Epithelial cell of prostate (primary cell): ENCODE results near the gene HSD17B8.

Source experiments
- DNase-seq: peaks from one replicate; pipeline ENCODE4 v3.0.0-alpha.2; 2011; ENCODE audit warnings: low read depth, low spot score
- H3K27ac ChIP-seq: fragments of 450-650 bp; 2 replicates; pipeline ENCODE4 v1.5.1; 2017; ENCODE audit warnings: mild to moderate bottlenecking

HSD17B8 gene

DNA sequence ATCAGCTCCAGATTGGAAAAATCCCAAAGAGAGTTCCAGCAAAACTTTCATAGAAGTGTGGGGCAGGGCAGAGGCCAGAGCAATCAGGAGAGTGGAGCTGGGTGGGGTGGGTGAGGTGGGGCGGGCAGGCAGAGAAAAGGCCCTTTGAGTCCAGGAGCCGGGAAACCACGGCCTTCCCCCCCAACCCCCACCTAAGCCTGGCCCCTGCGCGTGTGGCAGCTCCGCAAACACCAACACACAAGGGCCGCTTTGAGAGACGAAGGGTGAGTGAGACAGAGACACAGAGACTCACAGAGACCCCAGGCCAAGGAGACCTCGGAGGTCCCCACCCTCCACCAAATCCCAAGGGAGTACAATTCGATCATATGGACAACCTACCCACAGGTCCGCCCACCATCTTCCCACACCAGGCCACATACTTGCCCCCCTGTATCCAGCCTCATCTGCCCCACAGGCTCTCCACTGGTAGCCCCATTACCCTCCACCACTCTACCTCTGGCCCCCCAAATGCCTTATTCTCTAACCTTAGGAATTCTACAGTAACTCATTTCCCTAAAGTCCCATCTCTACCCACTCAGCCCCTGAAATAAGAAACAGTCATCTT lies 13.8 kb upstream of the HSD17B8 start:
- no peak overlapping the region for H3K27ac ChIP-seq
- DNase-seq = no peak

DNA sequence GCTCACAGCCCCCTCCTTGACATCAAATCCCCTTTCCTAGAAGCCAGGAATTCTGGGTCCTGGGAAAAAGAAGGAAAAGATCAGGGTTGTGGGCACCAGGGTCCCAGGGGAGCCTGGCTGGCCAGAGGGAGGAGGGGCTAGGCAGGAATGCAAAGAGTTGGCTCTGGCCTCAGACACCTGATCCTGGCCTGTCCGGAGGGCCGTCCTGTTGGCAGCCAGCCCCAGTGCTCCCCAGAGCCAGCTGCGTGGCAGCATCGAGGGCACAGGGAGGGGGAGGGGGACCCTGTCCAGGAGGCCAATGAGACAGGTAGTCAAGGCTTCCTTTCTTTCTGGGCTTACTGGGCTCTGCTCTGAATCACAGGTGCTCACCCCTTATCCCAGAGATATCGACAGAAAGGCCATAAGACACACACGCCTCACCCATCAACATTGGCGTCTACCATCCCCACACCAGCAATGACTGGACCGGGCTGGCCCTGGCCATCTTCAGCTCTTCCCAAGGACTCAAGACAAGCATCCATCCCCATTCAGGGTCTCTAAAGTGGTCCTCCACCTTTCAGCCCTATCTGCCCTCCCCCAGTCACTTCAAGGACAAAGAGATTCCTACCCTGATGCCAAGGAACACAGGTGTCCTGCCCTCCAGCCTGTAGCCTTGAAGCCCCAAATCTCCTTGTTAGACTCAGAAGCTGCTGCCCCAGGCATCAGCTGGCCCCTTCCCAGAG lies 12.9 kb upstream of the HSD17B8 start:
- DNase-seq = no peak
- H3K27ac ChIP-seq = no peak overlapping the region

DNA sequence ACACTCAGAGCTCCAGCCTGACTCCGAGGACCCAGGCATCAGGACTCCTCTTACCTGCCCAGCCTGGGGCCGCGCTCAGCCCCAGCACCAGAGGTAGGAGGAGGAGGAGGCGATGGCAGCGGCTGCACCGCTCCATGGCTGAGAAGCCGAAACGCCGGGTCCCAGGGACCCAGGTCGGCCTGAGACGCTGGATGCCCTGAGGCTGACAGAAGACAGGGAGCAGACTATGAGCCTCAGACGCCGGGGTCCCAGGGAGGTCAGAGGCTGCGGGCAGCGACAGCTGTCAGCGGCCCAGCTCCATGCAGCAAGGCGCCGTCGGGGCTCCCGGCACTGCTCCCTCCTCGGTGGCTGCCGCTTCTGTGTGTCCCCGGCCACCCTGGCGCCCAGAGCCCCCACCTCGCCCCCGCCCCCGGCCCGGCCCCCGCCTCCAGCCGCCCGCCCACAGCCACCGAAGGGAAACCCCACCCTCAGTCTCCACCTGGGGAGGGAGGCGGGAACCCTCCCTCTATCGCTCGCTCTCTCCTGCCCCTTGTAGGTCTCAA lies 12.3 kb upstream of the HSD17B8 start, which contains the start of gene COL11A2:
COL11A2 (minus strand) TSS at position 363 of the 542 bp plus-strand sequence; CDS start at position 136, 227 bp downstream.
- no peak for DNase-seq
- H3K27ac ChIP-seq = no peak within 1 kb of the TSS

DNA sequence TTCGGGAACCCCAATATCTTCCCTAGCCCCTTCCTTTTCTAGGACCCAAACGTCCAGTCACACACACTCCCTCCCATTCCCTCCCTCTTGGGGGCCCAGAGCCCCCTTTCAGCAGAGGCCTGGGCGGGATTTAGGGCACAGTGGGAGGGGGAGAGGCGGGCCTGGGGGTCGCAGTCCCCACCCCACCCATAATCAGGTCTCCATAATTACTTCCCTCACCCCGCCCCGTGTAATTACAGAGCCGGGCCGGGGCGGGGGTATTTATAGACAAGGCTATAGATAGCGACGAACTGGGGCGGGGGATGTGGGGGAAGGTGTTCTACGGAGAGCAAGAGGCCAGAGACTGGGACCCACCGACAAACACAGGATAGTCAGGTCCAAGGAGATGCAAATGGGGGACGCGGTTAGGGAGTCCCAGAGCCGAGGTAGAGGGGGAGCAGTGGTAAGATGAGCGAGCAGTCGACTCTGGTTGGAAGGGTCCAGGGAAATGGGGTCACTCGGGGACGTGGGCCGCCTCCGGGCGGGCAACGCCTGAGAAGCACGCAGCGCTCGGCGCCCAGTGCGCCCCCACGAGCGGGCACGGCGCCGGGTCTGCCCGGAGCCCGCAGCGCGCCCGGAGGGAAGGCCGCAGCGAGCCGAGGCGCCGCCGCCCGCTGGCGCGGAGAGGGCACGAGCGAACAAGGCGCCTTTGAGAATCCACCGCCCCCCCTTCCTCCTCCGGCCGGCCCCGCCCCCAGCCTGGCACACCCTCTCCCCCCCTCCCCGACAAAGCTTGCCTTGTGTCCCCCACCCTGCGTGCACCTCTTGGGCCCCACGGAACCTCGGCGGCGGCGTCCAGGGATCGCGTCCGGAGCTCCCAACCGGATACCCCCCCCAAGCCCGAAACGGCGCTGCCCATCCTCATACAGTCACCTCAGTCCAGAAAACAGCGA lies 11.5 kb upstream of the HSD17B8 start:
- no peak for DNase-seq
- no peak overlapping the region for H3K27ac ChIP-seq

DNA sequence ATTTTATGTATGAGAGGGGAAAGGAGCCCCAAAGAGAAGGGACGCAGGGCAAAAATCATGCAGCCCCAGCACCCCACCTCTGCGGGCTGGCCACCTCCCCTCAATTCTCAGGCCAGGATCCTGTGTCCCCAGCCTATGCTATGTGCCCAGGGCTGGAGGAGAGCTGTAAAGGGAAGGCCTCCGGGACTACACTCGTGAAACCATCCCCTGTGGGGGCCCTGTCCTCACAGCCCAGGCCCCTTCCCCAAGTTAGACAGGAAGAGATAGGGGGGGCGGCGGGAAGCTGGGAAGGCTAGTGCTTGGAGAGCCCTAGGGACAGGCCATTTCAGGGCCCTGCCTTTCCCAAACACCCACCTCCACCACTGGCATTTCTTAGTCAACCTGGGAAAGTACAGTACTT lies 10.8 kb upstream of the HSD17B8 start:
- H3K27ac ChIP-seq = no peak overlapping the region
- no peak for DNase-seq

DNA sequence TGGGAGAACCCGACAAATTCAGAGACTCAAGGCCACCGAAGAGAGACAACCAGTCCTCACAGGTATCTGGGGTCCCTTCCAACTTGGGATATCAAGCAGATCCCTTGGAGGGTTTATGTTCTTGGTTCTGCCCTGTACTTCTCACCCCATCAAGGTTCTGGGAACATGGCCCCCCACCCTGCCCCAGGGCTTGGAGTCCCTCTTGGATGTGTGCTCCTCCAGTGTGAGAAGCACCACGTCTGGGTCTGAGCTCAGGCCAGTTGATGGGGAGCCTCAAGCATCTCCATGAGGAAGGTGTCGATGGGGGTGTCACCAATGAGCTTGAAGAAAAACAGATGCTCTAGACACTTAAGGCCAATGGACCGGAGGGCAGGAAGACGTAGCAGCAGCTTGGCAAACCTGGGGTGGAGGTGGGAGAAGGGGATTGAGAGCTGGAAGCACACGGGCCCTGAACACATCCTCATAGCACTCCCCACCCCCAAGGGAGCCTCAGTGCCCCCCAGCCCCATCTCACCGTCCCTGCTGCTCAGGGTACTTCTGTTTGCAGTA lies 9.9 kb upstream of the HSD17B8 start:
- H3K27ac ChIP-seq = no peak overlapping the region
- DNase-seq = no peak

DNA sequence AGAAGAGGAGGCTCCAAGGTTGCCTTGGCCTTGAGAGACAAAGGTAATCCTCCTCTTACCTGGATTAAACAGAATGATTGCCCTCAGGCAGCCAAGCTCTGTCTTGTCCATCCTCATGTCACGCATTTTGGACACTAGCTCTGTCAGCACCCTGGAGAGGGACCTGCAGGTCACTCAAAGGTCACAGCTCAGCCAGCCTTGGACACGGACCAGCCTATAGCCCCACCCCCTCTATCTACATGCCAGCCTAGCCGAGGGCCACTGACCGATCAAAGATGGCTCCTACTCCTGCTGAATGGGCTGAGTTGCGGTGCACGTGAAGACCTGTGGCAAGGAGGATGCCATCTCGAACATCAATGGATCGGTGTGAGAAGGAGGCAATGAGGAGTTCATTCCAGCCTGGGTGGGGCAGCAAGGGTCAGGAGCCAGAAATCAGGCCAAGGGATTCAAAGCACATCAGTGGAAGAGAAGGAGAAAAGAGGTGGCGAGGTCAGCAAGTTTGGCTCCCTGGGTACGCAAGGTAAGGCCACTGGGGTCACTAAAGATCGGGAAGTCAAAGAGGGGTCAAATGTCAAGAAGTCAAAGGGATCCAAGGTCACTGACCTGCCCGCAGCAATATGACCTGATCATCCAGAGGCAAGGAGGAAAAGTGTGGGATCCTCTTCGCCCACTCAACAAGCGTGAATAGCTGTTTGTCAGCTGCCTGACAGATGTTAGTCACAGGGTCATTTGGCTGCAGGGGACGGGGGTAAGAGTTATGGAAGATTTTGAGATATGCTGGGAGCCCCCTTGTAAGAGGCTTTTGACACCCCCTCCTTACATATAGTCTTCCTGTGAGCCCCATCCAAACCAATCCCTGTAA lies 8.9 kb upstream of the HSD17B8 start:
- no peak for DNase-seq
- no peak overlapping the region for H3K27ac ChIP-seq

DNA sequence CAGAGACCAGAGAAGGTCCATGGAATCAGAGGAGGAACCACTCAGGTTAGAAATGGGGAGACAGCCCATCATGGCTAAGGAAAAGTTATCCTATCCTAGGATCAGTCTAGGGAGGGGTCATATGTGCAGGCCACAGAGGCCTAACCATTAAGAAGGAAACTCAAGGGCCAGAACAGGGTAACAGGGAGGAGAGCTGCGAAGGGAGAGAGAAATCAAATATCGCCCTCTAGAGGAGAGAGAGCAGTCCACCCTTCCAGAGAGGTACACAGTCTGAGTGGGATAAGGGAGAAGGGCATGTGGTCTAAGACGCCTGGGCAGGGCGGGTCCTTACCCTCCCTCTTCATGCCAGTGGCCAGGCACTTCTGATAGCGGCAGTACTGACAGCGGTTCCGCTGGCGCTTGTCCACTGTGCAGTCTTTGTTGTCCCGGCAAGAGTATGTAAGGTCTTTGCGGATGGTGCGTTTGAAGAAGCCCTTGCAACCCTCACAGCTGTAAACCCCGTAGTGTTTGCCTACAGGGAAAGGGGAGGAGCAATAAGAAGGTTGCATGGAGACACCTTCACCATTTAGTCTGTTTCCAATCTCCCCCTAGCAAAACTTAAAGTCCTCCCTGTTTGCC lies 6.9 kb upstream of the HSD17B8 start:
- no peak overlapping the region for H3K27ac ChIP-seq
- DNase-seq = no peak

DNA sequence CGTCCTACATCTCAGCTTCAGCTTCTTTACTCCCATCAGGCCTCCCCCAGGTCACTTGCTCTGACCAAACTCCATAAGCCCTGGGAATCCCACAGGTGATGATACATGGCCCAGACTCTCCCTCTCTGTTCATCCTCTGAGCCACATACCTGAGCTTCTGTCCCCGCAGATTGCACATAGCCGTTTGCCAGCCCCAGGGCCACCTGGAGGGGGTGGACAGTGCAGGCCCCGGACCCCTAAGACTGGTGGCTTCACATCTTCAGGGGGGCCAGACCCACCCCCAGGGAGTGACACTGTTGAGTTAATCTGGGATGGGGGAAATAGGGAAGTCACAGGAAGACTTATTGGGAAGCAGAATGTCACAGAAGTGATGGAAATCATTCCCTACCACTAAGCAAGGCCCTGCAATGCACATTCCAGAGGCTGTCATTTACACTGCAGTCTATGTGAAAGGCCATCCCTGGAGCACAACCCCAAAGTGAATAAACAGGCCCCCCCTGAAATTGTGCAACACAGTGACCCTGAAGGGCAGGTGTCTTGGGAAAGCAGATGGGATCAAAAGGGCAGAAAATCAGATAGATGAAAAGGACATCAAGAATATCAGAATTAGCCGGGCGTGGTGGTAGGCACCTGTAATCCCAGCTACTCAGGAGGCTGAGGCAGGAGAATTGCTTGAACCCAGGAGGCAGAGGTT lies 6.1 kb upstream of the HSD17B8 start:
- no peak overlapping the region for H3K27ac ChIP-seq
- no peak for DNase-seq

DNA sequence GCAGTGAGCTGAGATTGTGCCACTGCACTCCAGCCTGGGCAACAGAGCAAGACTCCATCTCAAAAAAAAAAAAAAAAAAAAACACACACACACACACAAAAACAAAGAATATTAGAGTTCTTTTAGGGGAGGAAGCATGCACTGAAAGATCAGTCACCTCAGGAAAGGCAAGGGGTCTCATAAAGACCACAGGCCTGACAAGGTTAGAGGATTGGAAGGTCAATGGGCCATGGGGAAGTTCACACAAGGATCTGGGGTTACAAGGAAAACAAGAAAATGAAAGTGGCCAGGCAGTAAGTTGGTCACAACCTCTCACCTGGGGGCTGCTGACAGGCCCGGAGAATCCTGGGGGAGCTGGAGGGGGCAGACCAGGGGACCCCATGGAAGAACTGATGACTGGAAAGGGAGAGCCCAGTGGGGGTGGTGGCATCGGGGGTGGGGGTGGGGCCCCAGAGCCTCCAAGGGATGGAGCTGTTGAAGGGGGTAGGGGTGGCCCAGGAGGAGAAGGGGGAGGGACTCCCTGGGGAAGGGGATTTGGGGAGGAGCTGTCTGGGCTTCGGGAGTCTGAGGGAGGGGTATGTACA lies 5.5 kb upstream of the HSD17B8 start:
- peak overlapping the region; percentile 86 for H3K27ac ChIP-seq
- DNase-seq = no peak

DNA sequence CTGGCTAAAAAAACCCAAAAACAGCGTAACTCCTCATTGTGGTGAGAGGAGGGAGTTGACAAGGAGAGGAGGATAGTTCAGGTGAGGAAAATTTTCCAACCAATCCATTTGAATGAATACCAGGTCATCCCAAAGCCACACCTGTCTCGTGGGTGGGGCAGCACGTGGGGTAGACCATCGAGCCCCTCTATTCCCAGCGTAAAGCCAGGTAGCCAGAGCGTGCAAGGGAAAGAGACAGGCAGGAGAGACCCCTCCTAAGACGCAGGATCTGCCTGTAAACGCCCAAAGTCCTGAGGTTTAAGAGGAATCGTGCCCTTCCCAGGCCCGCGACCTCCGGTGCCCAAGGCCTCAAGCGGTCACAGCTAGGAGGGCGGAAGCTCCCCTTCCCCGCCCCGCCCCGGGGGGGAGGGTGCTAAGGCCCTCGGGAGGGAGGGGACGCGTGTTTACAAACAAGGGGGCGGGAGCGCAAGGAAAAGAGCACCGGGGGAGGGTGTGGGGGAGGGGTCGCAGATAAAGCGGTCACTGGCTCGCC lies 4.7 kb upstream of the HSD17B8 start:
- H3K27ac ChIP-seq = peak overlapping the region; percentile 86
- no peak for DNase-seq

DNA sequence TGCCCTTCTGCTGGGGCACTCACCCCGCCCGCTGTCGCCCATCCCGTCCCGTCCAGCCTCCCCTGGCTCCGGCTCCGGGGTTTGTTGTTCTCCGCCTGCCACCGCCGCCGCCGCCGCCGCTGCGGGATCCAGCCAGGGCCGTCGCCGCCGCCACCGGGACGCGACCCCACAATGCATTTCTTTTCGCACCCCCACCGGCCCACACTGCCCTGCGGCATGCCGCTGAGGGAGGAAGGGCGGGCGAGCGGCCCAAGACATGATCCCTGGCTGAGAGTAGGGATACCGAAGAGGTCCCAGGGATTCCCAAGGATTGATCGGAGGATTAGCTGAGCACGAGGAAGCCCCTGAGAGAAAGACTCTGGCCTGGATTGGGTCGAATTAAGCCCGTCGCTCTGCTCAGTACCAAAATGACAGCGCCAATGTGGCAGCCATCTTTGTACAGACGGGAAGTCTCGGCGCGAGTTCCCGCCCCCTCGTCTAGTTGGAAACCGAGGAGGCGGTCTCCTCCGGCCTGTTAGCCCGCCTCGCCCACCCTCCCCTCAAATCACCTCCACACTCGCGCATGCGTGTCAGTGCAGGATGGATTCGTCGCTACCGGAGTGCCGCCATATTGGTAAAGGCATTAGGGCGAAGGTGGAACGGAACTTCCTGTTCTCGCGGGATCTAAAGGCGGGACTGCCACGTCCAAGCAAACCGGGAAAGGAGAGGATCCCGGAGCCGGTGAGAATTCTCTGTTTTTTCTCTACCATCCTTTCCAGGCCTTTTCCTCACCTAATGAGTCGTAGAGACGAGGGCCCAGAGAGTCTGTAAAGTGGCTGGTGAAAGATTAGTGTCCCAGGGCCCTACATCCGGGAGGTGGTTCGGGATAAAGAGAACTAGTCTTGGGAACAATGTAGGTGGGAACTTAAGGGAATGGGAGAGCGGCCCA lies 4.0 kb upstream of the HSD17B8 start, which contains the start of the genes RXRB and SLC39A7:
RXRB (minus strand) TSS at position 447 of the 928 bp plus-strand sequence; CDS start at position 258, 189 bp downstream.
SLC39A7 (plus strand) TSS at position 649 of the 928 bp plus-strand sequence. CDS start 379 bp downstream, outside the sequence.
- DNase-seq = peak; percentile 94

DNA sequence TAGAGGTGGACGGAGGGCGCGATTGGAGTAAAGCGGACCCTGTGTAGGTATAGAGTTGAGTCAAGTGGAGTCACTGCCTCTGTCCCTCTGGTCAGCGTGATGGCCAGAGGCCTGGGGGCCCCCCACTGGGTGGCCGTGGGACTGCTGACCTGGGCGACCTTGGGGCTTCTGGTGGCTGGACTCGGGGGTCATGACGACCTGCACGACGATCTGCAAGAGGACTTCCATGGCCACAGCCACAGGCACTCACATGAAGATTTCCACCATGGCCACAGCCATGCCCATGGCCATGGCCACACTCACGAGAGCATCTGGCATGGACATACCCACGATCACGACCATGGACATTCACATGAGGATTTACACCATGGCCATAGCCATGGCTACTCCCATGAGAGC lies 3.3 kb upstream of the HSD17B8 start:
- peak overlapping the region; percentile 86 for H3K27ac ChIP-seq
- DNase-seq = no peak

More for the DNA sequence above, 4.0 kb upstream of the HSD17B8 start, which contains the start of the genes RXRB and SLC39A7:
- H3K27ac ChIP-seq = peak within 1 kb of the TSS; percentile 86

DNA sequence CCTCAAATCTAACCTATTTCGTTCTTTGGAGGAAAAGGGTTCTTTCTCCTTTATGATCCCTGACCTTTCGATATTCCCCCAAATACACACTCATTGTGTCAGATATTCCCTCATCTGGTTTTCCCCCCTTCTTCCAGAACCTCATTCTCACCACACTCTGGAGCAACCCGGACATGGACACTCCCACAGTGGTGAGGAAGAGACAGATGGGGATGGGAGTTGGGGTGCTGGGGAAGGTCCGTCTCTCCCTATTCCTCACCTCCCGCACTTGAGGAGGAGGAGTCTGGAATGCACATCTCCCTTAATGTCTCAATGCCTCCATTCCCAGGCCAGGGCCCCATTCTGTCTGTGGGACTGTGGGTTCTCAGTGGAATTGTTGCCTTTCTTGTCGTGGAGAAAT lies 2.5 kb upstream of the HSD17B8 start:
- no peak for DNase-seq
- H3K27ac ChIP-seq = no peak overlapping the region

DNA sequence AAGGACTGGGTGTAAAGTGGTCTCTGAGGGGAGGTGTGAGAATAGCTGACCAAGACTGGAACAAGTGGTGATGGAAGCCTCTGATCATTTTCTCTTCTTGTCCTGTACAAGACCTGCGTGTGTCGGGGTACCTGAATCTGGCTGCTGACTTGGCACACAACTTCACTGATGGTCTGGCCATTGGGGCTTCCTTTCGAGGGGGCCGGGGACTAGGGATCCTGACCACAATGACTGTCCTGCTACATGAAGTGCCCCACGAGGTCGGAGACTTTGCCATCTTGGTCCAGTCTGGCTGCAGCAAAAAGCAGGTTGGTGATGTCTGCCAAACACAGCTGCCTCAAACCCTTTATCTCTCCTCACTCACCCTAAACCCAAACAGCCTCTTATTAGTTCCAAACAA lies 1.7 kb upstream of the HSD17B8 start:
- no peak for DNase-seq
- H3K27ac ChIP-seq = no peak overlapping the region

DNA sequence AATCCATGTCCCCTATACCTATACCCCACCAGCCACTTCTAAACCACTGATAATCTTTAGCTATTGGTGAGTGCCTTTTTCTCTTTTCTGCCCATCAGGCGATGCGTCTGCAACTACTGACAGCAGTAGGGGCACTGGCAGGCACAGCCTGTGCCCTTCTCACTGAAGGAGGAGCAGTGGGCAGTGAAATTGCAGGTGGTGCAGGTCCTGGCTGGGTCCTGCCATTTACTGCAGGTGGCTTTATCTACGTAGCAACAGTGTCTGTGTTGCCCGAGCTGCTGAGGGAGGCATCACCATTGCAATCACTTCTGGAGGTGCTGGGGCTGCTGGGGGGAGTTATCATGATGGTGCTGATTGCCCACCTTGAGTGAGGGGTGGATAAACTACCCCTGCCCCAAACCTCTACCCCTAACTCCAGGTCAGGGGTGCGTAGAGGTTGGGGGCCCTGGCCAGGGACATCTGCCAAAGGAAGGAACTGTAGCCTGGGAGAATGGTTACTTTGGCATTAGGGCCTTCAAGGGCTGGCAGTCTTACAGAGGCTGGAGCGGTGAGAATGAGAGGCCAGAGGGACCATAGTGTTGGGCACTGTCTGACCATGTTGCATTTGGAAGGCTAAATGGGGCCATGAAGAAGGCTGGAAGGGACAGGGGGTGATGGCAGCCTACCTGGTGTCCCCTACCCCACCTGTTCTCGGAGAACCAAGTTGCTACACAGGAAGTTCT lies 851 bp upstream of the HSD17B8 start:
- DNase-seq = no peak
- peak overlapping the region; percentile 86 for H3K27ac ChIP-seq
